AG09319 (cell line): ENCODE data around the gene TMEM184A.

Experiments used
- DNase-seq: peaks from one replicate; pipeline ENCODE4 v3.0.0-alpha.2; 2010; ENCODE audit warnings: low read depth; ENCODE audit errors: extremely low read depth
- CTCF ChIP-seq: IDR thresholded peaks from 2 replicates; pipeline ENCODE4 v1.5.1; 2011; ENCODE audit warnings: low read depth, mild to moderate bottlenecking, inconsistent platforms, low read length, moderate library complexity

TMEM184A gene

GRCh38 chr7:1505731-1506550 lies 50.1 kb downstream of the TMEM184A start:
- DNase-seq: no peak
- TF ChIP-seq CTCF: no peak

- peak; percentile 49 for TF ChIP-seq CTCF
- DNase-seq: peak; percentile 64
Observed at GRCh38 chr7:1503816-1504775, 51.9 kb downstream of the TMEM184A start, which contains the start of gene INTS1. INTS1 (minus strand) TSS chr7:1504389; CDS start chr7:1503960, 429 bp downstream.

- TF ChIP-seq CTCF: no peak
- no peak for DNase-seq
Observed at GRCh38 chr7:1503390-1503789, 52.6 kb downstream of the TMEM184A start.

GRCh38 chr7:1502845-1503244 lies 53.2 kb downstream of the TMEM184A start:
- DNase-seq: no peak
- no peak for TF ChIP-seq CTCF

- no peak for TF ChIP-seq CTCF
Observed at GRCh38 chr7:1501487-1502270, 54.3 kb downstream of the TMEM184A start.

GRCh38 chr7:1500064-1500807 lies 55.8 kb downstream of the TMEM184A start:
- TF ChIP-seq CTCF: no peak
- no peak for DNase-seq

More at GRCh38 chr7:1501487-1502270, 54.3 kb downstream of the TMEM184A start:
- DNase-seq: no peak
